IMR-90 (cell line): Measurements from ENCODE around the gene FAM216B. TPM values are rescaled to one million over a fixed set of nuclear protein-coding genes. Genes with fewer than 3 reads are reported as not detected.

Source experiments
- ATAC-seq: fragments of 200-7000 bp; cut with Tn5 transposase; 2 replicates; pipeline ENCODE4 v1.9.1; 2020; ENCODE audit warnings: low read depth, mild to moderate bottlenecking, moderate library complexity
- BruUV-seq: library from RNA; stranded (reverse); fragments of 400-500 nt; replicated peaks from 2 replicates; lab custom pipeline; 2021; lab: Mats Ljungman, UMichigan
- CTCF ChIA-PET: fragments of 300-600 bp; formaldehyde crosslinking; extraction: SDS; loops from one replicate; lab custom pipeline; 2021; ENCODE audit warnings: antibody characterized with exemption; lab: Yijun Ruan, JAX
- POLR2A ChIA-PET: fragments of 300-600 bp; sonication (Branson Sonifier 250); formaldehyde crosslinking; loops from one replicate; lab custom pipeline; 2022; ENCODE audit warnings: antibody characterized with exemption; ENCODE audit not compliant: unreplicated experiment; lab: Charles Lee
- DNase-seq: peaks from one replicate; pipeline ENCODE4 v3.0.0; 2013
- H2AFZ ChIP-seq: replicated peaks from 2 replicates; pipeline ENCODE3; 2013; ENCODE audit warnings: low read length, mild to moderate bottlenecking; ENCODE audit not compliant: poor library complexity
- H2AK5ac ChIP-seq: 2 replicates; pipeline ENCODE4 v1.6.1; 2013; ENCODE audit warnings: low read depth, low read length, inconsistent platforms
- H2AK9ac ChIP-seq: replicated peaks from 2 replicates; pipeline ENCODE3; 2013; ENCODE audit warnings: mild to moderate bottlenecking, low read depth, low read length, moderate library complexity; ENCODE audit not compliant: poor library complexity
- H2BK120ac ChIP-seq: 2 replicates; pipeline ENCODE4 v1.6.1; 2013; ENCODE audit warnings: low read depth, low read length, inconsistent platforms
- H2BK15ac ChIP-seq: 3 replicates; pipeline ENCODE4 v1.6.1; 2013; ENCODE audit warnings: low read depth, low read length, inconsistent platforms
- H2BK20ac ChIP-seq: 2 replicates; pipeline ENCODE4 v1.6.1; 2013; ENCODE audit warnings: low read depth, mild to moderate bottlenecking, inconsistent platforms, low read length, moderate library complexity
- H2BK5ac ChIP-seq: 2 replicates; pipeline ENCODE4 v1.6.1; 2013; ENCODE audit warnings: mild to moderate bottlenecking, low read depth, low read length, inconsistent platforms; ENCODE audit not compliant: poor library complexity, severe bottlenecking
- H3K14ac ChIP-seq: replicated peaks from 2 replicates; pipeline ENCODE4 v1.6.1; 2013; ENCODE audit warnings: low read depth, low read length, inconsistent platforms
- H3K18ac ChIP-seq: 2 replicates; pipeline ENCODE4 v1.6.1; 2013; ENCODE audit warnings: low read depth, low read length, control low read depth
- H3K23ac ChIP-seq: 2 replicates; pipeline ENCODE4 v1.6.1; 2013; ENCODE audit warnings: low read depth, low read length, inconsistent platforms
- H3K27ac ChIP-seq: 2 replicates; pipeline ENCODE4 v1.5.1; 2013; ENCODE audit warnings: mild to moderate bottlenecking, control low read depth, low read length; ENCODE audit not compliant: insufficient read depth
- H3K27me3 ChIP-seq: 2 replicates; pipeline ENCODE4 v1.6.1; 2013; ENCODE audit warnings: low read length; ENCODE audit not compliant: control insufficient read depth, insufficient read depth
- H3K36me3 ChIP-seq: 2 replicates; pipeline ENCODE4 v1.6.1; 2013; ENCODE audit warnings: low read length, mixed read lengths; ENCODE audit not compliant: control insufficient read depth, insufficient read depth
- H3K4ac ChIP-seq: 2 replicates; pipeline ENCODE4 v1.6.1; 2013; ENCODE audit warnings: low read depth, low read length, inconsistent platforms
- H3K4me1 ChIP-seq: 2 replicates; pipeline ENCODE4 v1.6.1; 2013; ENCODE audit warnings: low read length, mixed read lengths; ENCODE audit not compliant: control insufficient read depth, insufficient read depth
- H3K4me2 ChIP-seq: 2 replicates; pipeline ENCODE4 v1.6.1; 2013; ENCODE audit warnings: low read depth, mild to moderate bottlenecking, control low read depth, low read length, moderate library complexity
- H3K4me3 ChIP-seq: 2 replicates; pipeline ENCODE4 v1.5.1; 2013; ENCODE audit warnings: low read depth, mild to moderate bottlenecking, control low read depth, low read length, moderate library complexity; ENCODE audit not compliant: insufficient read depth
- H3K56ac ChIP-seq: 2 replicates; pipeline ENCODE4 v1.6.1; 2013; ENCODE audit warnings: low read length, inconsistent platforms; ENCODE audit not compliant: insufficient read depth; ENCODE audit errors: extremely low read depth
- H3K79me1 ChIP-seq, 2 experiments: 2 replicates each; pipeline ENCODE4 v1.6.1; 2013; ENCODE audit warnings: low read length in 2 of 2, inconsistent platforms in 1 of 2, low read depth in 1 of 2
- H3K9ac ChIP-seq: 2 replicates; pipeline ENCODE4 v1.6.1; 2013; ENCODE audit warnings: low read depth, low read length, control low read depth
- H3K9me1 ChIP-seq: 2 replicates; pipeline ENCODE4 v1.6.1; 2013; ENCODE audit warnings: low read length, inconsistent platforms; ENCODE audit not compliant: insufficient read depth
- H3K9me3 ChIP-seq: 2 replicates; pipeline ENCODE4 v1.6.1; 2013; ENCODE audit warnings: low read length; ENCODE audit not compliant: control insufficient read depth, insufficient read depth
- H4K20me1 ChIP-seq: 2 replicates; pipeline ENCODE4 v1.6.1; 2013; ENCODE audit warnings: low read length, inconsistent platforms; ENCODE audit not compliant: insufficient read depth
- H4K5ac ChIP-seq: 2 replicates; pipeline ENCODE4 v1.6.1; 2013; ENCODE audit warnings: mild to moderate bottlenecking, low read depth, low read length, control low read depth
- H4K8ac ChIP-seq, 2 experiments: 2 replicates each; pipeline ENCODE4 v1.6.1; 2013; ENCODE audit warnings: low read depth in 2 of 2, low read length in 2 of 2, control low read depth in 1 of 2, inconsistent platforms in 1 of 2
- H4K91ac ChIP-seq: 2 replicates; pipeline ENCODE4 v1.6.1; 2013; ENCODE audit warnings: low read depth, low read length, inconsistent platforms; ENCODE audit not compliant: insufficient read depth
- BHLHE40 ChIP-seq: fragments of 150-350 bp; IDR thresholded peaks from 2 replicates; pipeline ENCODE4 v1.6.1; 2016; ENCODE audit warnings: mild to moderate bottlenecking, low read depth, low read length
- ELK1 ChIP-seq: fragments of 150-350 bp; IDR thresholded peaks from 2 replicates; pipeline ENCODE4 v1.6.1; 2016; ENCODE audit warnings: low read depth, mild to moderate bottlenecking, low read length, moderate library complexity, borderline replicate concordance
- POLR2A ChIP-seq: IDR thresholded peaks from 2 replicates; pipeline ENCODE4 v1.6.1; 2012; ENCODE audit warnings: mild to moderate bottlenecking, low read depth, low read length
- RFX5 ChIP-seq: IDR thresholded peaks from 2 replicates; pipeline ENCODE4 v1.8.0; 2012; ENCODE audit warnings: low read depth, mild to moderate bottlenecking, low read length, moderate library complexity
- WGBS, 2 experiments: methylation state at CpG; one replicate each; pipeline versions ENCODE4 v1.1.5 to v1.1.7; 2013; ENCODE audit warnings: missing lambda C conversion rate in 2 of 2; ENCODE audit not compliant: insufficient read length in 1 of 2; ENCODE audit errors: extremely low coverage in 2 of 2; 5-methylcytosine and 5-hydroxymethylcytosine counted together
- dilution Hi-C: fragments of 300-500 bp; cut with HindIII; formaldehyde crosslinking; loops from one replicate; pipeline ENCODE4 v1.14.3; 2018; ENCODE audit warnings: low sequenced_read_pairs; ENCODE audit not compliant: unreplicated experiment
- in situ Hi-C: fragments of 300-500 bp; cut with MboI; formaldehyde crosslinking; loops from 3 replicates; pipeline ENCODE4 v1.14.3; 2019; ENCODE audit warnings: low sequenced_read_pairs, inconsistent platforms, mixed read lengths
- intact Hi-C: fragments of 100-400 bp; cut with micrococcal nuclease; formaldehyde crosslinking; loops from 2 replicates; pipeline ENCODE4 v1.10.0; 2022
- polyA plus RNA-seq, 3 experiments: library from polyadenylated mRNA; depleted of rRNA; stranded (reverse); fragments of >200 nt; gene quantifications; 2 replicates each; pipeline ENCODE4 v1.2.3, GENCODE V29; 2012; ENCODE audit warnings: low replicate concordance in 1 of 3
- total RNA-seq: library from RNA; depleted of rRNA; stranded (reverse); fragments of >200 nt; gene quantifications from 2 replicates; pipeline ENCODE4 v1.2.3, GENCODE V29; 2012

The FAM216B gene
- total and polyA plus RNA-seq, 2 of the 4 experiments (the other 2 are of a cell fraction), result not detected

- H2BK120ac ChIP-seq, result no peak overlapping the region
- TF ChIP-seq BHLHE40, result no peak
- TF ChIP-seq RFX5, result no peak
- no peak for TF ChIP-seq ELK1
- no peak for TF ChIP-seq POLR2A
- dilution Hi-C loops, result no loop called here
- H2BK20ac ChIP-seq, result no peak overlapping the region
- peak overlapping the region; percentile 43; the same call in 1 of the 2 replicates for H2AK5ac ChIP-seq
- H3K4me2 ChIP-seq, result no peak overlapping the region
- H3K9ac ChIP-seq, result no peak overlapping the region
- intact Hi-C loops, result no loop called here
- H3K4me3 ChIP-seq, result no peak overlapping the region
- H2AK9ac ChIP-seq, result no peak overlapping the region
- H3K4me1 ChIP-seq, result peaks cover 11% of the 10 kb centered on the region
- no peak overlapping the region for H4K5ac ChIP-seq
- no peak overlapping the region for H3K18ac ChIP-seq
- no peak overlapping the region for H2BK15ac ChIP-seq
- H2BK5ac ChIP-seq, result no peak overlapping the region
- ChIA-PET POLR2A (no interaction called here), CTCF (interaction anchor here (0.7 to 1.3 kb wide), 2 partner anchors 9 to 180 kb away, joined by 3 read pairs; no protein-coding TSS in a partner anchor)
- in situ Hi-C loops, result no loop called here
- no peaks in the 10 kb centered on the region for H3K9me3 ChIP-seq
- no peak overlapping the region for H3K23ac ChIP-seq
- no peak overlapping the region for H2AFZ ChIP-seq
- no peaks in the 10 kb centered on the region for H3K27me3 ChIP-seq
- DNase-seq (no peak), ATAC-seq (no peak)
- H3K14ac ChIP-seq, result no peak overlapping the region
- no peak overlapping the region for H3K27ac ChIP-seq
- H3K4ac ChIP-seq, result no peak overlapping the region
- peaks cover 5% of the 10 kb centered on the region; the same call in 1 of the 2 replicates for H3K9me1 ChIP-seq
- no peaks in the 10 kb centered on the region for H3K36me3 ChIP-seq
- no peaks in the 10 kb centered on the region for H3K79me1 ChIP-seq
- no CpG with 5 or more reads among the region's 2 CpGs for WGBS, 2 experiments
- no peak overlapping the region for H4K91ac ChIP-seq
- no TSS peak for BruUV-seq
- no peak overlapping the region for H4K8ac ChIP-seq
- H4K20me1 ChIP-seq, result no peaks in the 10 kb centered on the region
- no peak overlapping the region for H3K56ac ChIP-seq
These were observed 39.5 kb upstream of the FAM216B start for GRCh38 chr13:42741914-42742313.
